ENCODE measurements around the gene GTF3C2. TPM values are rescaled to one million over a fixed set of nuclear protein-coding genes. Genes with fewer than 3 reads are reported as not detected.

Gene GTF3C2
- total and polyA plus RNA-seq, 10 of the 15 experiments (the other 5 are each of a cell fraction or from before 2014, with no cell fraction given), result 45.9 to 105 (median 80.3) TPM

GRCh38 chr2:27369471-27370025, 13.0 kb upstream of the GTF3C2 start (continued):
- TF ChIP-seq, protein P1, sequence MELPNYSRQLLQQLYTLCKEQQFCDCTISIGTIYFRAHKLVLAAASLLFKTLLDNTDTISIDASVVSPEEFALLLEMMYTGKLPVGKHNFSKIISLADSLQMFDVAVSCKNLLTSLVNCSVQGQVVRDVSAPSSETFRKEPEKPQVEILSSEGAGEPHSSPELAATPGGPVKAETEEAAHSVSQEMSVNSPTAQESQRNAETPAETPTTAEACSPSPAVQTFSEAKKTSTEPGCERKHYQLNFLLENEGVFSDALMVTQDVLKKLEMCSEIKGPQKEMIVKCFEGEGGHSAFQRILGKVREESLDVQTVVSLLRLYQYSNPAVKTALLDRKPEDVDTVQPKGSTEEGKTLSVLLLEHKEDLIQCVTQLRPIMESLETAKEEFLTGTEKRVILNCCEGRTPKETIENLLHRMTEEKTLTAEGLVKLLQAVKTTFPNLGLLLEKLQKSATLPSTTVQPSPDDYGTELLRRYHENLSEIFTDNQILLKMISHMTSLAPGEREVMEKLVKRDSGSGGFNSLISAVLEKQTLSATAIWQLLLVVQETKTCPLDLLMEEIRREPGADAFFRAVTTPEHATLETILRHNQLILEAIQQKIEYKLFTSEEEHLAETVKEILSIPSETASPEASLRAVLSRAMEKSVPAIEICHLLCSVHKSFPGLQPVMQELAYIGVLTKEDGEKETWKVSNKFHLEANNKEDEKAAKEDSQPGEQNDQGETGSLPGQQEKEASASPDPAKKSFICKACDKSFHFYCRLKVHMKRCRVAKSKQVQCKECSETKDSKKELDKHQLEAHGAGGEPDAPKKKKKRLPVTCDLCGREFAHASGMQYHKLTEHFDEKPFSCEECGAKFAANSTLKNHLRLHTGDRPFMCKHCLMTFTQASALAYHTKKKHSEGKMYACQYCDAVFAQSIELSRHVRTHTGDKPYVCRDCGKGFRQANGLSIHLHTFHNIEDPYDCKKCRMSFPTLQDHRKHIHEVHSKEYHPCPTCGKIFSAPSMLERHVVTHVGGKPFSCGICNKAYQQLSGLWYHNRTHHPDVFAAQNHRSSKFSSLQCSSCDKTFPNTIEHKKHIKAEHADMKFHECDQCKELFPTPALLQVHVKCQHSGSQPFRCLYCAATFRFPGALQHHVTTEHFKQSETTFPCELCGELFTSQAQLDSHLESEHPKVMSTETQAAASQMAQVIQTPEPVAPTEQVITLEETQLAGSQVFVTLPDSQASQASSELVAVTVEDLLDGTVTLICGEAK (IDR thresholded peaks at IDR 0.05; ENCODE audit: borderline replicate concordance), result no peak
- TF ChIP-seq RB1 (IDR thresholded peaks at IDR 0.05; ENCODE audit: borderline replicate concordance) (no peak), ZNF687 (IDR thresholded peaks at IDR 0.05) (no peak), IKZF2 (IDR thresholded peaks at IDR 0.05) (no peak), MYB (IDR thresholded peaks at IDR 0.05; ENCODE audit: borderline replicate concordance, low read depth, low read length) (no peak), ZNF217 (IDR thresholded peaks at IDR 0.05) (no peak)
- TF ChIP-seq, protein P2, sequence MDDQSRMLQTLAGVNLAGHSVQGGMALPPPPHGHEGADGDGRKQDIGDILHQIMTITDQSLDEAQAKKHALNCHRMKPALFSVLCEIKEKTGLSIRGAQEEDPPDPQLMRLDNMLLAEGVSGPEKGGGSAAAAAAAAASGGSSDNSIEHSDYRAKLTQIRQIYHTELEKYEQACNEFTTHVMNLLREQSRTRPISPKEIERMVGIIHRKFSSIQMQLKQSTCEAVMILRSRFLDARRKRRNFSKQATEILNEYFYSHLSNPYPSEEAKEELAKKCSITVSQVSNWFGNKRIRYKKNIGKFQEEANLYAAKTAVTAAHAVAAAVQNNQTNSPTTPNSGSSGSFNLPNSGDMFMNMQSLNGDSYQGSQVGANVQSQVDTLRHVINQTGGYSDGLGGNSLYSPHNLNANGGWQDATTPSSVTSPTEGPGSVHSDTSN (IDR thresholded peaks at IDR 0.05; ENCODE audit: insufficient replicate concordance, low read depth, low read length), result no peak
- TF ChIP-seq, protein P3, sequence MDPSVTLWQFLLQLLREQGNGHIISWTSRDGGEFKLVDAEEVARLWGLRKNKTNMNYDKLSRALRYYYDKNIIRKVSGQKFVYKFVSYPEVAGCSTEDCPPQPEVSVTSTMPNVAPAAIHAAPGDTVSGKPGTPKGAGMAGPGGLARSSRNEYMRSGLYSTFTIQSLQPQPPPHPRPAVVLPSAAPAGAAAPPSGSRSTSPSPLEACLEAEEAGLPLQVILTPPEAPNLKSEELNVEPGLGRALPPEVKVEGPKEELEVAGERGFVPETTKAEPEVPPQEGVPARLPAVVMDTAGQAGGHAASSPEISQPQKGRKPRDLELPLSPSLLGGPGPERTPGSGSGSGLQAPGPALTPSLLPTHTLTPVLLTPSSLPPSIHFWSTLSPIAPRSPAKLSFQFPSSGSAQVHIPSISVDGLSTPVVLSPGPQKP (IDR thresholded peaks at IDR 0.05; ENCODE audit: low read depth, low read length), result no peak

Measured in GM12878 (cell line).